Endothelial cell of umbilical vein (primary cell): ENCODE results near the gene PFKFB1. TPM values are rescaled to one million over a fixed set of nuclear protein-coding genes. Genes with fewer than 3 reads are reported as not detected.

Experiments
- BruUV-seq: library from RNA; stranded (reverse); fragments of 400-500 nt; replicated peaks from 2 replicates; lab custom pipeline; 2021; lab: Mats Ljungman, UMichigan
- CTCF ChIA-PET: fragments of 300-600, 350-600 bp; sonication (Branson Sonifier 250); formaldehyde crosslinking; loops from one replicate; lab custom pipeline; 2021; ENCODE audit warnings: antibody characterized with exemption, inconsistent platforms; lab: Charles Lee
- POLR2A ChIA-PET: fragments of 300-600, 350-600 bp; sonication (Branson Sonifier 250); formaldehyde crosslinking; loops from one replicate; lab custom pipeline; 2021; ENCODE audit warnings: antibody characterized with exemption, inconsistent platforms; lab: Charles Lee
- DNase-seq: peaks from one replicate; pipeline ENCODE4 v3.0.0-alpha.2; 2011; ENCODE audit warnings: low read depth, low spot score
- FAIRE-seq: peaks from 2 replicates; lab custom pipeline; 2011; peaks lifted over from hg19 to GRCh38; lab: Jason Lieb, UNC
- H2AFZ ChIP-seq: 2 replicates; pipeline ENCODE4 v1.6.0; 2012; ENCODE audit warnings: low read depth, low read length, control low read depth, inconsistent platforms
- H3K27ac ChIP-seq: 2 replicates; pipeline ENCODE4 v1.5.1; 2011; ENCODE audit warnings: low read depth, mild to moderate bottlenecking, control low read depth, low read length, moderate library complexity; ENCODE audit not compliant: insufficient read depth
- H3K27me3 ChIP-seq, 2 experiments: 2 replicates each; pipeline versions ENCODE4 v1.6.0 to v1.6.1; 2011; ENCODE audit warnings: low read length in 2 of 2, mixed read lengths in 1 of 2; ENCODE audit not compliant: control insufficient read depth in 2 of 2, insufficient read depth in 2 of 2
- H3K36me3 ChIP-seq, 2 experiments: 2 replicates in 1 of 2; 3 replicates in 1 of 2; pipeline ENCODE4 v1.5.1; 2011; ENCODE audit warnings: low read length in 2 of 2, mild to moderate bottlenecking in 1 of 2, moderate library complexity in 1 of 2; ENCODE audit not compliant: control insufficient read depth in 2 of 2, insufficient read depth in 2 of 2; ENCODE audit errors: extremely low read depth in 1 of 2
- H3K4me1 ChIP-seq: 3 replicates; pipeline ENCODE4 v1.5.1; 2011; ENCODE audit warnings: mild to moderate bottlenecking, low read length; ENCODE audit not compliant: control insufficient read depth, insufficient read depth; ENCODE audit errors: extremely low read depth
- H3K4me2 ChIP-seq: 2 replicates; pipeline ENCODE4 v1.6.1; 2011; ENCODE audit warnings: low read length, control low read depth, mixed read lengths; ENCODE audit not compliant: insufficient read depth
- H3K4me3 ChIP-seq, 3 experiments: fragments of 200-600 bp in 1 of 3; sonication (generic), shearing (Covaris generic) in 1 of 3; replicated peaks in 1 of 3; 2 replicates each; pipeline ENCODE4 v1.5.1; 2011 to 2016; ENCODE audit warnings: control low read depth in 3 of 3, low read length in 3 of 3, mild to moderate bottlenecking in 2 of 3, inconsistent platforms in 1 of 3, low read depth in 1 of 3, moderate library complexity in 1 of 3; ENCODE audit not compliant: insufficient read depth in 1 of 3
- H3K79me2 ChIP-seq: 2 replicates; pipeline ENCODE4 v1.6.0; 2012; ENCODE audit warnings: low read length, inconsistent platforms; ENCODE audit not compliant: control insufficient read depth, insufficient read depth
- H3K9ac ChIP-seq: replicated peaks from 2 replicates; pipeline ENCODE3; 2011; ENCODE audit warnings: low read length, control low read depth; ENCODE audit not compliant: insufficient read depth; ENCODE audit errors: extremely low read depth
- H3K9me1 ChIP-seq: replicated peaks from 3 replicates; pipeline ENCODE4 v1.6.0; 2011; ENCODE audit warnings: mild to moderate bottlenecking, low read length; ENCODE audit not compliant: control insufficient read depth, insufficient read depth; ENCODE audit errors: extremely low read depth
- H3K9me3 ChIP-seq: replicated peaks from 2 replicates; pipeline ENCODE4 v1.5.1; 2012; ENCODE audit warnings: low read length, inconsistent platforms; ENCODE audit not compliant: control insufficient read depth, insufficient read depth
- H4K20me1 ChIP-seq: replicated peaks from 2 replicates; pipeline ENCODE3; 2011; ENCODE audit warnings: mild to moderate bottlenecking, low read length; ENCODE audit not compliant: control insufficient read depth, insufficient read depth; ENCODE audit errors: extremely low read depth
- CTCF ChIP-seq, 2 donors: IDR thresholded peaks; 1 replicate in 1 of 2; 2 replicates in 1 of 2; pipeline ENCODE4 v1.5.1; 2011; ENCODE audit warnings: low read length in 2 of 2, mild to moderate bottlenecking in 2 of 2, moderate library complexity in 2 of 2, control low read depth in 1 of 2, inconsistent platforms in 1 of 2, low read depth in 1 of 2; ENCODE audit not compliant: insufficient read depth in 1 of 2; ENCODE audit errors: extremely low read depth in 1 of 2
- EZH2 ChIP-seq: IDR thresholded peaks from 2 replicates; pipeline ENCODE4 v1.6.1; 2012; ENCODE audit warnings: borderline replicate concordance, low read depth, mild to moderate bottlenecking, moderate library complexity, low read length, inconsistent platforms; ENCODE audit not compliant: severe bottlenecking
- FOS ChIP-seq: IDR thresholded peaks from 2 replicates; pipeline ENCODE4 v1.6.1; 2011; ENCODE audit warnings: mild to moderate bottlenecking, low read length, moderate library complexity, borderline replicate concordance; ENCODE audit not compliant: insufficient read depth
- GATA2 ChIP-seq: IDR thresholded peaks from 2 replicates; pipeline ENCODE4 v1.7.0; 2011; ENCODE audit warnings: low read depth, mild to moderate bottlenecking, moderate library complexity, mixed read lengths, low read length; ENCODE audit not compliant: insufficient read length, insufficient read depth
- JUN ChIP-seq: IDR thresholded peaks from 2 replicates; pipeline ENCODE4 v1.6.1; 2011; ENCODE audit warnings: borderline replicate concordance, low read depth; ENCODE audit not compliant: insufficient read length, insufficient read depth
- MAX ChIP-seq: IDR thresholded peaks from 2 replicates; pipeline ENCODE4 v1.6.1; 2011; ENCODE audit not compliant: insufficient read depth, insufficient read length
- MYC ChIP-seq: IDR thresholded peaks from one replicate; pipeline ENCODE4 v1.6.1; 2011; ENCODE audit warnings: mild to moderate bottlenecking, low read depth, low read length
- POLR2A ChIP-seq: IDR thresholded peaks from 2 replicates; pipeline ENCODE4 v1.6.1; 2012; ENCODE audit warnings: low read depth, mild to moderate bottlenecking, control low read depth, low read length
- POLR2AphosphoS5 ChIP-seq: IDR thresholded peaks from 2 replicates; pipeline ENCODE4 v1.6.1; 2012; ENCODE audit warnings: low read depth, mild to moderate bottlenecking, control low read depth, low read length, moderate library complexity; ENCODE audit not compliant: insufficient read depth
- dilution Hi-C: fragments of 300-500 bp; cut with MboI; formaldehyde crosslinking; loops from one replicate; pipeline ENCODE4 v1.15.0; 2019; ENCODE audit warnings: low sequenced_read_pairs; ENCODE audit not compliant: extremely low pct_ligation_motif_present
- intact Hi-C: fragments of 100-400 bp; cut with micrococcal nuclease; formaldehyde crosslinking; loops from one replicate; pipeline ENCODE4 v1.10.0; 2022
- polyA plus RNA-seq, 4 experiments: library from polyadenylated mRNA; depleted of rRNA in 3 of 4; stranded (reverse) in 3 of 4; unstranded in 1 of 4; fragments of >200 nt; gene quantifications; 2 replicates each; pipeline versions ENCODE4 v1.2.1 to v1.2.3, GENCODE V29; 2011 to 2012; ENCODE audit warnings: missing spikeins in 1 of 4
- total RNA-seq: library from RNA; stranded (reverse); gene quantifications from 2 replicates; pipeline ENCODE4 v1.2.3, GENCODE V29; 2021

PFKFB1 gene
- total and polyA plus RNA-seq, 2 donors (not counting 3 experiments of a cell fraction or from before 2014, with no cell fraction given) = 0.18 to 0.20 TPM

- Histone ChIP-seq H3K9me1 (no peaks in the 10 kb centered on the region), H3K9ac (no peak overlapping the region), H3K9me3 (no peaks in the 10 kb centered on the region), H3K36me3 (no peaks in the 10 kb centered on the region), H2AFZ (no peak overlapping the region), H3K27ac (no peak overlapping the region), H3K27me3 (no peaks in the 10 kb centered on the region), H4K20me1 (no peaks in the 10 kb centered on the region), H3K4me3 (no peak overlapping the region), H3K4me1 (no peaks in the 10 kb centered on the region), H3K4me2 (no peak overlapping the region), H3K79me2 (no peaks in the 10 kb centered on the region)
- FAIRE-seq (no peak), DNase-seq (no peak)
- ChIA-PET POLR2A (no interaction called here), CTCF (no interaction called here)
- intact Hi-C loops = no loop called here
- no TSS peak for BruUV-seq
- TF ChIP-seq GATA2 (no peak), CTCF (IDR thresholded peaks at IDR 0.05; ENCODE audit: extremely low read depth in 1 of 2, insufficient read depth in 1 of 2, low read depth in 1 of 2, low read length in 2 of 2) (no peak), EZH2 (no peak), MAX (no peak), FOS (no peak), JUN (no peak), MYC (no peak), POLR2AphosphoS5 (no peak), POLR2A (no peak)
- dilution Hi-C loops = no loop called here
Measured at GRCh38 chrX:54977387-54977786, 16.6 kb downstream of the PFKFB1 start.
